ENCODE measurements around the gene TDRKH. TPM values are rescaled to one million over a fixed set of nuclear protein-coding genes. Genes with fewer than 3 reads are reported as not detected.

Gene TDRKH
- total and polyA plus RNA-seq, 2 of the 13 experiments (the other 11 are each of a cell fraction or from before 2014, with no cell fraction given): 3.9 to 5.4 TPM

- TF ChIP-seq MLXIP (CRISPR knock-in tag; IDR thresholded peaks at IDR 0.05; ENCODE audit: borderline replicate concordance) (0 out of 2 replicates have a peak, but pooled peaks have one; percentile 73), ZNF546 (CRISPR knock-in tag; conservative IDR thresholded peaks at IDR 0.05) (0 out of 2 replicates have a peak, but pooled peaks have one; percentile 55), KDM3A (CRISPR knock-in tag; IDR thresholded peaks at IDR 0.05; ENCODE audit: low read depth) (peak; percentile 38; the same call in 1 of the 2 replicates), HNRNPLL (IDR thresholded peaks at IDR 0.05; ENCODE audit: low read depth, low read length, poor library complexity, severe bottlenecking) (peak; percentile 37), SETDB1 (CRISPR knock-in tag; IDR thresholded peaks at IDR 0.05; ENCODE audit: borderline replicate concordance) (no peak), USF2 (IDR thresholded peaks at IDR 0.05; ENCODE audit: low read depth, low read length) (no peak), USF2 (CRISPR knock-in tag; IDR thresholded peaks at IDR 0.05; ENCODE audit: borderline replicate concordance) (no peak), ZBTB34 (CRISPR knock-in tag; IDR thresholded peaks at IDR 0.05) (peak; percentile 89; the same call in 1 of the 2 replicates), ZNF430 (CRISPR knock-in tag; IDR thresholded peaks at IDR 0.05) (peak; percentile 73), PBX2 (CRISPR knock-in tag; IDR thresholded peaks at IDR 0.05) (no peak), SAFB2 (CRISPR knock-in tag; IDR thresholded peaks at IDR 0.05; ENCODE audit: borderline replicate concordance, low read depth) (peak; percentile 87), ZNF784 (CRISPR knock-in tag; IDR thresholded peaks at IDR 0.05; ENCODE audit: borderline replicate concordance) (peak; percentile 87; the same call in 1 of the 2 replicates), ZNF766 (CRISPR knock-in tag; IDR thresholded peaks at IDR 0.05; ENCODE audit: borderline replicate concordance) (peak; percentile 74; the same call in 1 of the 2 replicates), SKIL (CRISPR knock-in tag; IDR thresholded peaks at IDR 0.05; ENCODE audit: borderline replicate concordance) (no peak), MXI1 (IDR thresholded peaks at IDR 0.05; ENCODE audit: borderline replicate concordance, low read depth, low read length) (peak; percentile 41; the same call in 1 of the 3 replicates)
Measured at GRCh38 chr1:151762941-151763921, 27.1 kb downstream of the TDRKH start, which contains the start of gene MRPL9 (continued).
